Measurements from ENCODE around the gene ZG16B. TPM values are rescaled to one million over a fixed set of nuclear protein-coding genes. Genes with fewer than 3 reads are reported as not detected.

The ZG16B gene
- total and polyA plus RNA-seq, 4 donors = 0.32 to 2.4 (median 0.46) TPM

Small RNA genes lying within 50 kb of the gene (small RNA-seq; reads per million reads assigned to genes)
- not detected for gene SNORA3C (ENCODE audit: low replicate concordance)

Other genes with a start within 250 kb of the ZG16B start
- 10 to 100 TPM; 17.4 to 25.7 TPM for gene KCTD5, start 147.8 kb upstream of the ZG16B start, total RNA-seq
- gene KCTD5, start 147.8 kb upstream of the ZG16B start, polyA plus RNA-seq (ENCODE audit: insufficient read length in 2 of 2) = 10 to 100 TPM; 42.4 to 44.3 TPM
- gene PRSS27, start 110.1 kb upstream of the ZG16B start, total RNA-seq = 1 to 10 TPM; 2.1 to 2.5 TPM
- 10 to 100 TPM in 1 of 2 donors, 1 to 10 TPM in 1; 9.7 to 11.5 TPM for gene PRSS27, start 110.1 kb upstream of the ZG16B start, polyA plus RNA-seq (ENCODE audit: insufficient read length in 2 of 2)
- gene SRRM2, start 77.7 kb upstream of the ZG16B start, total RNA-seq = 100 to 1,000 TPM; 105 to 159 TPM
- gene SRRM2, start 77.7 kb upstream of the ZG16B start, polyA plus RNA-seq (ENCODE audit: insufficient read length in 2 of 2) = 100 to 1,000 TPM; 494 to 610 TPM
- 100 to 1,000 TPM; 136 to 660 TPM for gene ELOB, start 53.0 kb upstream of the ZG16B start, total RNA-seq
- gene ELOB, start 53.0 kb upstream of the ZG16B start, polyA plus RNA-seq (ENCODE audit: insufficient read length in 2 of 2) = 100 to 1,000 TPM; 480 to 554 TPM
- under 1 TPM in 1 of 2 donors, not detected in 1; 0.17 TPM for gene PRSS33, start 42.7 kb upstream of the ZG16B start, total RNA-seq
- under 1 TPM; 0.21 to 0.24 TPM for gene PRSS33, start 42.7 kb upstream of the ZG16B start, polyA plus RNA-seq (ENCODE audit: insufficient read length in 2 of 2)
- gene PRSS41, start 31.8 kb upstream of the ZG16B start, total RNA-seq = not detected
- not detected for gene PRSS41, start 31.8 kb upstream of the ZG16B start, polyA plus RNA-seq (ENCODE audit: insufficient read length in 2 of 2)
- under 1 TPM in 1 of 2 donors, not detected in 1; 0.28 TPM for gene PRSS21, start 13.1 kb upstream of the ZG16B start, total RNA-seq
- not detected for gene PRSS21, start 13.1 kb upstream of the ZG16B start, polyA plus RNA-seq (ENCODE audit: insufficient read length in 2 of 2)
- not detected for gene PRSS22, start 27.9 kb downstream of the ZG16B start, total RNA-seq
- gene PRSS22, start 27.9 kb downstream of the ZG16B start, polyA plus RNA-seq (ENCODE audit: insufficient read length in 2 of 2) = under 1 TPM in 1 of 2 donors, not detected in 1; 0.17 TPM
- gene FLYWCH2, start 52.9 kb downstream of the ZG16B start, total RNA-seq = 10 to 100 TPM; 28.1 to 63.1 TPM
- gene FLYWCH2, start 52.9 kb downstream of the ZG16B start, polyA plus RNA-seq (ENCODE audit: insufficient read length in 2 of 2) = 10 to 100 TPM; 59.7 to 61.8 TPM
- 10 to 100 TPM; 17.5 to 18.2 TPM for gene FLYWCH1, start 81.6 kb downstream of the ZG16B start, total RNA-seq
- 10 to 100 TPM; 55.9 TPM for gene FLYWCH1, start 81.6 kb downstream of the ZG16B start, polyA plus RNA-seq (ENCODE audit: insufficient read length in 2 of 2)
- under 1 TPM; 0.17 to 0.20 TPM for gene KREMEN2, start 134.0 kb downstream of the ZG16B start, total RNA-seq
- gene KREMEN2, start 134.0 kb downstream of the ZG16B start, polyA plus RNA-seq (ENCODE audit: insufficient read length in 2 of 2) = 1 to 10 TPM; 1.4 to 1.6 TPM
- 10 to 100 TPM; 22.6 to 26.4 TPM for gene PAQR4, start 139.0 kb downstream of the ZG16B start, total RNA-seq
- 10 to 100 TPM; 74.0 to 82.4 TPM for gene PAQR4, start 139.0 kb downstream of the ZG16B start, polyA plus RNA-seq (ENCODE audit: insufficient read length in 2 of 2)
- gene PKMYT1, start 150.1 kb downstream of the ZG16B start, total RNA-seq = 1 to 10 TPM; 3.1 to 7.2 TPM
- 10 to 100 TPM; 20.0 to 32.6 TPM for gene PKMYT1, start 150.1 kb downstream of the ZG16B start, polyA plus RNA-seq (ENCODE audit: insufficient read length in 2 of 2)
- under 1 TPM; 0.06 to 0.20 TPM for gene CLDN9, start 182.6 kb downstream of the ZG16B start, total RNA-seq
- under 1 TPM; 0.36 to 0.38 TPM for gene CLDN9, start 182.6 kb downstream of the ZG16B start, polyA plus RNA-seq (ENCODE audit: insufficient read length in 2 of 2)
- gene CLDN6, start 187.9 kb downstream of the ZG16B start, total RNA-seq = under 1 TPM in 1 of 2 donors, not detected in 1; 0.28 TPM
- 1 to 10 TPM in 1 of 2 donors, under 1 TPM in 1; 0.43 to 1.0 TPM for gene CLDN6, start 187.9 kb downstream of the ZG16B start, polyA plus RNA-seq (ENCODE audit: insufficient read length in 2 of 2)
- 1 to 10 TPM; 5.8 to 9.9 TPM for gene TNFRSF12A, start 190.1 kb downstream of the ZG16B start, total RNA-seq
- 1 to 10 TPM; 4.5 to 6.7 TPM for gene TNFRSF12A, start 190.1 kb downstream of the ZG16B start, polyA plus RNA-seq (ENCODE audit: insufficient read length in 2 of 2)
- gene HCFC1R1, start 193.6 kb downstream of the ZG16B start, total RNA-seq = 10 to 100 TPM; 20.4 to 66.2 TPM
- 100 to 1,000 TPM; 155 to 161 TPM for gene HCFC1R1, start 193.6 kb downstream of the ZG16B start, polyA plus RNA-seq (ENCODE audit: insufficient read length in 2 of 2)
- gene THOC6, start 193.7 kb downstream of the ZG16B start, total RNA-seq = 10 to 100 TPM in 1 of 2 donors, 1 to 10 TPM in 1; 7.2 to 12.5 TPM
- gene THOC6, start 193.7 kb downstream of the ZG16B start, polyA plus RNA-seq (ENCODE audit: insufficient read length in 2 of 2) = 10 to 100 TPM; 16.8 to 18.7 TPM
- gene BICDL2, start 206.6 kb downstream of the ZG16B start, total RNA-seq = under 1 TPM; 0.06 to 0.10 TPM
- under 1 TPM; 0.38 to 0.39 TPM for gene BICDL2, start 206.6 kb downstream of the ZG16B start, polyA plus RNA-seq (ENCODE audit: insufficient read length in 2 of 2)
- 1 to 10 TPM; 1.2 to 1.4 TPM for gene MMP25, start 216.3 kb downstream of the ZG16B start, total RNA-seq
- 10 to 100 TPM in 1 of 2 donors, 1 to 10 TPM in 1; 7.2 to 10.5 TPM for gene MMP25, start 216.3 kb downstream of the ZG16B start, polyA plus RNA-seq (ENCODE audit: insufficient read length in 2 of 2)
- 10 to 100 TPM in 1 of 2 donors, 1 to 10 TPM in 1; 9.0 to 11.6 TPM for gene IL32, start 235.3 kb downstream of the ZG16B start, total RNA-seq
- 10 to 100 TPM; 13.4 to 20.2 TPM for gene IL32, start 235.3 kb downstream of the ZG16B start, polyA plus RNA-seq (ENCODE audit: insufficient read length in 2 of 2)